ENCODE results near the gene ANKRD13B.

DNA sequence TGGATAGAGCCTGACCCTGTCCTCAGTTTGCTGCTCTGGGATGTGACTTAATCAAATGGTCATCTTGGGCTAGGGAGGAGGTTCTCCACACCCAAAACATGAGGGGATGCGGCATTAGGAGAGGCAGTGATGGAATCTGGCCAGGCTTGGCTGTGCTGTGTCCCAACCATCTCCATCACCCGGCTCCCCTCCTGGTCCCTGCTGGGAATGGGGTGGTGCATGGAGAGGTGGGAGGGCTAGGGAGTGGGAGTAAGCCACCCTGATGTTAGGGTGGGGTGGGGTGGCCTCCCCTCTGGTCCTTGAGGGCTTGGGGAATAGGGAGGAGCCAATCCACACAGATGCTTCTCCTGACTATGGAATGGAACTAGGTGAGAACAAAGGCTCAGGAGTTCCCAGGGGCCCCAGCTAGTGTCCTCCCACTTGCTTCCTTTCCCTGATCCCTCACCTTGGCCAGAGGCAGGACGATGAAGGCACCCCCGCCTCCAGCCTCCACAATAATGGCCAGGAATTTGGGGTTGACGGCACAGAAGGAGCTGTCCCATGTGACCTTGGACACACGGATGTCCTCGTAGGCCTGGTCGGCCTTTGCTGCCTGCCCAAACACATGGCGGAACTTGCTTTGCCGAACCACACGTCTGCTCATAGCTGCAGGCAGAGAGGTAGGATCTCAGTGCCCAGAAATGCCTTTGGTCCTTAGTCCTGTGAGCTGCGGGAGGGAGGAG, 28.0 kb downstream of the ANKRD13B start:
- TF ChIP-seq POLR2A (IDR thresholded peaks at IDR 0.05), result no peak
- TF ChIP-seq, protein P1, sequence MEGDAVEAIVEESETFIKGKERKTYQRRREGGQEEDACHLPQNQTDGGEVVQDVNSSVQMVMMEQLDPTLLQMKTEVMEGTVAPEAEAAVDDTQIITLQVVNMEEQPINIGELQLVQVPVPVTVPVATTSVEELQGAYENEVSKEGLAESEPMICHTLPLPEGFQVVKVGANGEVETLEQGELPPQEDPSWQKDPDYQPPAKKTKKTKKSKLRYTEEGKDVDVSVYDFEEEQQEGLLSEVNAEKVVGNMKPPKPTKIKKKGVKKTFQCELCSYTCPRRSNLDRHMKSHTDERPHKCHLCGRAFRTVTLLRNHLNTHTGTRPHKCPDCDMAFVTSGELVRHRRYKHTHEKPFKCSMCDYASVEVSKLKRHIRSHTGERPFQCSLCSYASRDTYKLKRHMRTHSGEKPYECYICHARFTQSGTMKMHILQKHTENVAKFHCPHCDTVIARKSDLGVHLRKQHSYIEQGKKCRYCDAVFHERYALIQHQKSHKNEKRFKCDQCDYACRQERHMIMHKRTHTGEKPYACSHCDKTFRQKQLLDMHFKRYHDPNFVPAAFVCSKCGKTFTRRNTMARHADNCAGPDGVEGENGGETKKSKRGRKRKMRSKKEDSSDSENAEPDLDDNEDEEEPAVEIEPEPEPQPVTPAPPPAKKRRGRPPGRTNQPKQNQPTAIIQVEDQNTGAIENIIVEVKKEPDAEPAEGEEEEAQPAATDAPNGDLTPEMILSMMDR (IDR thresholded peaks at IDR 0.05), result no peak
